Panc1 (cell line): ENCODE measurements around the gene THBS1. TPM values are rescaled to one million over a fixed set of nuclear protein-coding genes. Genes with fewer than 3 reads are reported as not detected.

Source experiments
- ATAC-seq: fragments of 200-7000 bp; cut with Tn5 transposase; 2 replicates; pipeline ENCODE4 v1.9.1; 2020; ENCODE audit warnings: mild to moderate bottlenecking, moderate library complexity
- BruUV-seq: library from RNA; stranded (reverse); fragments of 400-500 nt; replicated peaks from 2 replicates; lab custom pipeline; 2021; lab: Mats Ljungman, UMichigan
- CTCF ChIA-PET: fragments of 300-600 bp; sonication (Branson Sonifier 250); formaldehyde crosslinking; loops from one replicate; lab custom pipeline; 2022; ENCODE audit warnings: antibody characterized with exemption; lab: Charles Lee
- POLR2A ChIA-PET: fragments of 300-600 bp; sonication (Branson Sonifier 250); formaldehyde crosslinking; loops from one replicate; lab custom pipeline; 2022; ENCODE audit warnings: antibody characterized with exemption; lab: Charles Lee
- DNase-seq: peaks from one replicate; pipeline ENCODE4 v3.0.0-alpha.2; 2010; ENCODE audit warnings: low read depth, low spot score
- H3K27ac ChIP-seq: 2 replicates; pipeline ENCODE4 v1.5.1; 2011; ENCODE audit warnings: mild to moderate bottlenecking, low read length, inconsistent platforms
- H3K27me3 ChIP-seq: fragments of 200-500 bp; sonication (Bioruptor generic); 2 replicates; pipeline ENCODE4 v1.6.0; 2014; ENCODE audit warnings: low read length, inconsistent platforms; ENCODE audit not compliant: control insufficient read depth, insufficient read depth
- H3K36me3 ChIP-seq: fragments of 200-500 bp; sonication (Bioruptor generic); 2 replicates; pipeline ENCODE4 v1.5.1; 2014; ENCODE audit warnings: inconsistent platforms, mild to moderate bottlenecking, low read length, moderate library complexity; ENCODE audit not compliant: control insufficient read depth, insufficient read depth
- H3K4me1 ChIP-seq: 2 replicates; pipeline ENCODE4 v1.5.1; 2011; ENCODE audit warnings: inconsistent platforms, mild to moderate bottlenecking, low read length, moderate library complexity; ENCODE audit not compliant: control insufficient read depth, insufficient read depth
- H3K4me3 ChIP-seq, 2 experiments: 2 replicates each; pipeline ENCODE4 v1.5.1; 2011 to 2012; ENCODE audit warnings: low read depth in 2 of 2, low read length in 2 of 2, mild to moderate bottlenecking in 2 of 2, inconsistent platforms in 1 of 2, moderate library complexity in 1 of 2
- H3K9me3 ChIP-seq: fragments of 200-500 bp; sonication (Bioruptor generic); 2 replicates; pipeline ENCODE4 v1.5.1; 2014; ENCODE audit warnings: low read depth, mild to moderate bottlenecking, inconsistent platforms, low read length, moderate library complexity; ENCODE audit not compliant: control insufficient read depth, insufficient read depth
- CTCF ChIP-seq: fragments of 450-650 bp; IDR thresholded peaks from 2 replicates; pipeline ENCODE4 v1.5.1; 2017; ENCODE audit warnings: mild to moderate bottlenecking
- POLR2AphosphoS5 ChIP-seq: IDR thresholded peaks from 2 replicates; pipeline ENCODE4 v1.6.1; 2012; ENCODE audit warnings: mild to moderate bottlenecking, low read depth, low read length, moderate library complexity
- REST ChIP-seq, 2 experiments: IDR thresholded peaks; 2 replicates each; pipeline ENCODE4 v1.6.1; 2011 to 2012; ENCODE audit warnings: low read depth in 2 of 2, control low read depth in 1 of 2, low read length in 1 of 2, mild to moderate bottlenecking in 1 of 2, moderate library complexity in 1 of 2; ENCODE audit not compliant: insufficient read depth in 1 of 2
- SIN3A ChIP-seq: IDR thresholded peaks from 2 replicates; pipeline ENCODE4 v1.6.1; 2012; ENCODE audit warnings: low read depth, mild to moderate bottlenecking, low read length, moderate library complexity, borderline replicate concordance; ENCODE audit not compliant: insufficient read depth
- TCF7L2 ChIP-seq: IDR thresholded peaks from 2 replicates; pipeline ENCODE4 v1.6.1; 2011; ENCODE audit warnings: mild to moderate bottlenecking, low read depth, low read length, inconsistent platforms
- in situ Hi-C: cut with HindIII; loops from 2 replicates; pipeline ENCODE4 v1.10.0; 2016; ENCODE audit warnings: low sequenced_read_pairs, low pct_unique_long_range_greater_than_20kb
- intact Hi-C: fragments of 100-400 bp; cut with micrococcal nuclease; formaldehyde crosslinking; loops from one replicate; pipeline ENCODE4 v1.10.0; 2022; ENCODE audit not compliant: unreplicated experiment
- total RNA-seq: library from RNA; stranded (reverse); gene quantifications from one replicate; pipeline ENCODE4 v1.2.1, GENCODE V29; 2021; ENCODE audit not compliant: unreplicated experiment

Gene THBS1
- total RNA-seq, 1 experiment from 2014 or later = 61.9 TPM

GRCh38 chr15:39581793-39582285, 960 bp downstream of the THBS1 start:
- no peaks in the 10 kb centered on the region for H3K36me3 ChIP-seq
- H3K4me1 ChIP-seq = no peaks in the 10 kb centered on the region
- H3K27me3 ChIP-seq = peaks cover 4% of the 10 kb centered on the region
- ATAC-seq (peak; percentile 63), DNase-seq (no peak)
- no peak overlapping the region for H3K27ac ChIP-seq
- ChIA-PET CTCF (interaction anchor here (0.7 kb wide), 1 partner anchor 882 kb away, joined by 6 read pairs; no protein-coding TSS in a partner anchor), POLR2A (interaction anchor here (0.5 kb wide), 1 partner anchor 64 kb away, joined by 5 read pairs; no protein-coding TSS in a partner anchor)
- H3K9me3 ChIP-seq = no peaks in the 10 kb centered on the region
- TF ChIP-seq CTCF (peak; percentile 69), SIN3A (no peak)
- TSS peak; percentile 53 for BruUV-seq
- intact Hi-C loops (loop anchor here (2.0 to 5.0 kb wide), 3 partner anchors 409 to 875 kb away; no protein-coding TSS in a partner anchor), in situ Hi-C loops (no loop called here)
- H3K4me3 ChIP-seq = peak overlapping the region; percentile 50 to 53

- CTCF ChIA-PET = no interaction called here
- intact Hi-C loops (loop anchor here (5.0 kb wide), 2 partner anchors 765 to 875 kb away; no protein-coding TSS in a partner anchor), in situ Hi-C loops (no loop called here)
- no TSS peak for BruUV-seq
- Histone ChIP-seq H3K4me3 (peak overlapping the region in 1 of 2 experiments; percentile 50; a peak in 1 of 4 replicates), H3K36me3 (no peaks in the 10 kb centered on the region), H3K9me3 (no peaks in the 10 kb centered on the region), H3K27ac (no peak overlapping the region), H3K4me1 (no peaks in the 10 kb centered on the region), H3K27me3 (peaks cover 4% of the 10 kb centered on the region)
- DNase-seq = no peak
- POLR2A ChIA-PET = interaction anchor here (0.5 kb wide), 1 partner anchor 64 kb away, joined by 5 read pairs; no protein-coding TSS in a partner anchor
- no peak for TF ChIP-seq TCF7L2
- TF ChIP-seq REST (IDR thresholded peaks at IDR 0.05; ENCODE audit: insufficient read depth in 1 of 2, low read depth in 2 of 2, low read length in 1 of 2) = no peak
- no peak for TF ChIP-seq POLR2AphosphoS5
- ATAC-seq = no peak
Observed at GRCh38 chr15:39582286-39582976, 1.6 kb downstream of the THBS1 start.
